ENCODE measurements around the gene MS4A8.
"Not testable (repeated sequence)": the region's sequence is repeated elsewhere in the genome, so short reads cannot be mapped to it uniquely, and the experiment has no call there.

Gene MS4A8, protein sequence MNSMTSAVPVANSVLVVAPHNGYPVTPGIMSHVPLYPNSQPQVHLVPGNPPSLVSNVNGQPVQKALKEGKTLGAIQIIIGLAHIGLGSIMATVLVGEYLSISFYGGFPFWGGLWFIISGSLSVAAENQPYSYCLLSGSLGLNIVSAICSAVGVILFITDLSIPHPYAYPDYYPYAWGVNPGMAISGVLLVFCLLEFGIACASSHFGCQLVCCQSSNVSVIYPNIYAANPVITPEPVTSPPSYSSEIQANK

DNA sequence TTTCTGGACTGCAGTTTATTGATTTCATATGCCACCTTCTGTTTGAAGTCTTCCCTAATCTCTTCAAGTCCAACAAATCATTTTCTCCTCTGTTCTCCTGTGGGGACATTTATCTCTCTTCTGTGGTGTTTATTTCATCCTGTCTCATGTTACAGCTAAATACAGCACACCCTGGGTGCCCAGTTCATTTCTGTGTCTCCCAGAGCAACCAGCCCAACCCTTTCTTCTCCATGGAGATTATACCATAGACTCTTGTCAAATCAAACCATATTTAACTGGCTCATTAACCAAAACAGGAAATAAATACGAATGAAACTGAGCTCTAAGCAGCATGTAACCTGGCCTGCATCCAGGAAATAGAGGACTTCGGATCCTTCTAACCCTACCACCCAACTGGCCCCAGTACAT lies at the start of gene MS4A8:
TSS of gene MS4A8 (plus strand) at position 329 of the 408 bp plus-strand sequence. CDS start 1,249 bp downstream, outside the sequence.
- peak; percentile 89 for DNase-seq

DNA sequence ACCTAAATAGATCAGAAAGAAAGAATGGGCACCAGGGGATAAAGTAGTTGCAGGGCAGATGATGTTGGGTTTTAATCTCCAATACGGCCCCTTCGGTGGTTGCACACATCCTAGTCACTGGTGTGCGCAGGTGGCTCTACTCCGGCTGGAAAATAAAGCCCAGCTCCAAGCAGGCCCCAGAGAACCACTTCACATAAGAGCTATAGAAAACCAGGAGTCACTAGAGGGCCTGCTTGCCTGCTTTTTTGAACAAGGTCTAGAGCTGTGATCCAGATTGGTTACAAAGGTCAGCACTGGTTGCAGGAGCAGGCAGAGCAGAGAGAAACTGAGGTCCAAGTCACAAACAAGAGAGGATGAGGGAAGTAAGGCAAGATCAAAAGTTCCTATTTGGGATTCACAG lies 41.5 kb upstream of the MS4A8 start:
- peak; percentile 22 for DNase-seq

DNA sequence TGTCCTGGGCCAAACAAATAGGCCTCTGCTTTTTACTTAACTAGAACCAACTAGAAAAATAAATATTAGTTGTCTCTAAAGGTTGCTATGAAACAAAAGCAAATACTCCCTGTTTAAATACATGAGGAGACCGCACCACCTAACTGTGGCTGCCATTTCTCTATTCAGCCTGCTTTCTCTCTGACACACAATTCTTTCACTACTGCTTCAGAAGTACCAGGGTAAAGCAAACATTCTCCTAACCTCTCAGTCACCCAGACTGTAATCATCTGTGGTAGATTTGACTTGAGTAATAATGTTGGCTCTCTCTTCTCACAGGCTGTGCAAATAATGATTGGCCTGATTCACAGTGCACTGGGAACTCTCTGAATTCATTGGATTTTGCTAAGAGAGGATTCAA lies 41.0 kb upstream of the MS4A8 start:
- peak; percentile 46 for DNase-seq

DNA sequence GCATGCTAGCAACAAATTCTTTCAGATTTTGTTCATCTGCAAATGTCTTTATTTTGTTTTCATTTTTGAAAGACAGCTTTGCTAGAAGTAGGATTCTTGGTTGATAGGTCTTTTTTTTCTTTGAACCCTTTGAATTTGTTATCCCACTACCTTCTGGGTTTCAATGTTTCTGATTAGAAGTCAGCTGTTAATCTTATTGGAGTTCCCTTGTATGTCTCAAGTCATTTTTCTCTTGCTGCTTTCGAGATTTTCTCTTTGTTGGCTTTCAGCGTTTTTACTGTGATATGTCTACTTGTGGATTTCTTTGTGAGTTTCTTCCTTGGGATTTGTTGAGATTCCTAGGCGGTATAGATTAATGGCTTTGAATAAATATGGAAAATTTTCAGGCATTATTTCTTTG lies 27.2 kb upstream of the MS4A8 start:
- DNase-seq = no peak

DNA sequence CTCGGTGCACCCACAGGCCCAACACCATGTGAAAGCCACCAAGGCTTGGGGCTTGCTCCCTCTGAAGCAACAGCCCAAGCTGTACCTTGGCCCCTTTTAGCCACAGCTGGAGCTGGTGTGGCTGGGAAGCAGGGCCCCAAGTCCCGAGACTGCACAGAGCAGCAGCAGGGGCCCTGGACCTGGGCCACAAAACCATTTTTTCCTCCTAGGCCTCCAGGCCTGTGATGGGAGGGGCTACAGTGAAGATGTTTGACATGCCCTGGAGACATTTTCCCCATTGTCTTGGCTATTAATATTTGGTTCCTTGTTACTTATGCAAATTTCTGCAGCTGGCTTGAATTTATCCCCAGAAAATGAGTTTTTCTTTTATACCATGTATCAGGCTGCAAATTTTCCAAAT lies 21.2 kb upstream of the MS4A8 start:
- DNase-seq = not testable (repeated sequence)

DNA sequence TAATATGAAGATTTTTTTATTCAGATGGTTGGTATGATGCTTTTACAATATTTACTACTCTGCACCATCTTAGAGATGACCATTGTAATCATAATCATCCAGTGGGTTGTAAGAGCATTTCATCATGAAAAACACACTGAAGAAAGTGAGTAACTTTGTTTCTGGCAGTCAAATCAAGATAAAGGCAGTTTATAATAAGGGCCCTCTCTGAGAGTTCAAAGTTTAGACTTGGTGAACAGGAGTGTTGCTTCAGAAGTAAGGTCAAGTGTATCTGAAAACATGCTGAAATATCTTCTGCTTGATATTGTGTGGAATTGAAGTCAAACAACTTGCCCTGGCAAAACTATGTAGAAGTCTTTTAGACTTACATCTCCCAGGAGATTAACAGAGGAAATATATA lies 19.5 kb upstream of the MS4A8 start:
- DNase-seq = no peak

DNA sequence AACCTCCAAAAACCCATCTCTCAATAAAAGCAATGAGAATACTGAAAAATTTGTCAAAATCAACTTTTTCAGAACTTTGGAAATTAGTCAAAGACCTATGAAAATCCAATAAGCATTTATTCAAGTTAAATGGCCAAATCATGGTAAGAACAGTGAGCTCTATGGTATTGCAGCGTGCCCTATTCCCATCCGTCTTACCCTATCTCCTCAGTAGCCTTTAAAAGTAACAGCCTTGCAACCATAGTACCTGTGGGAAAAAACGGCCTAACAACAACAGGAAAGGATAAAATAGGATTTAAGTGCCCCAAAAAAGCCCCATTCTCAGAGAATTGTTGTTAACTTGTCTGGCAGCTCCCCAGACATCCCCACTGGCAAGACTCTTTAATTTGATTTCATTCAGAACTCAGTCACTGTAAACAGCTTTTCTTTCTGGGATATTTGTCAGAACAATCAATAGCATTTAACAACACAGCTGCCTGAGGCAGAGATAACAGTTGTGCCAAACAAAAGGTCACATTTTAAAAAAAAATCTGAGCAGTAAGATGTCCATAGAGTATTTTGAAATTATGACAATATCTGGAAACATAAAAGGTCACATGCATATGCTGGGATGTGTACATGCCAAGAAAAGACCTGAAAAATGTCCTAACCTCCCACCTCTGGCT lies 18.8 kb upstream of the MS4A8 start:
- DNase-seq = no peak

DNA sequence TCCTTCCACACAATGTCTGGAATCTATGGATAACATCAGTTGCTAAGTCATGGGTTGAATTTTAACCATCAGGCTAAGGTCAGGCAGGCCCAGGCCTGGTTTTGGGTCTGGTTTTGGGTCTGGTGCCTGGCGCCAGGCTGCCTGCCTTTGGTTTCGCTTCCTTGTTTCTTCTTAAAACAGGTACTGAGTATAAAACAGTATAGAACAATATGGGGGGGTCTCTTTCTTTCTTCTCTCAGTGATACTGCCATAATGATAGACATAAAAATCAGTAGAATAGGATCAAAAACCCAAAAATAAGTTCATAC lies 14.9 kb upstream of the MS4A8 start:
- not testable (repeated sequence) for DNase-seq

DNA sequence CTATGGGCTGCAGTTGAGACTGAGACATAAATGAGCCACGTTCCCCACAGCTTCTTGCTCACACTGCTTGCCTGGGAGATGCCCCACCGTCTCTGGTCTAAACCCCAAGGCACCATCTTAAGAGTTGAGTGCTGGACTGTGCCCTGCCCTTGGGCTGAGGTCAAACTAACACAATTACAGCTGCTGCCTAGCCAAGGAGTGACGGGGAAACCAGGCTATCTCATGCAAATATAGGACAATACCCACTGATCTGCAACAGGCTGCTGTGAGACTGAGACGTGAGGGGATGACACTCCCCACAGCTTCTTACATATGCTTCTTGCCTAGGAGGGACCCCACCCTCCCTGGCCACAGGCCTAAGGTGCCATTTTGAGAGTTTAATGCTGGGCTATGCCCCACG lies 7.8 kb upstream of the MS4A8 start:
- DNase-seq = no peak

DNA sequence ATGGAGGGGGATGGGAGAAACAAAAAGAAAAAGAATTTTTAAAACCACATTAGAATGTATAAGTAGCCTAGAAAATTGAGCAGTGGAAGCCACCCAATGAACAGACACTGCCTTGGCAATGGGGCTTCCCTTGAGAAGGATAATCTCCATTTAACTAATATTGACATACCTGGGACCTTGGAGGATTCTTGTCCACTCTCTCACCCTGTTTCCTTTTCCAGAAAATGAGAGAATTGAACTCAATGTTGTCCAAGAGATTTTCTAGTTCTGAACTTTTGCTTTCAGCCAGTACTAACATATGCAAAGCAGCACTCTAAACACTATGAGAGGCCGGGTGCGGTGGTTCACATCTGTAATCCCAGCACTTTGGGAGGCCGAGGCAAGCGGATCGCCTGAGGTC lies 524 bp downstream of the MS4A8 start:
- no peak for DNase-seq

DNA sequence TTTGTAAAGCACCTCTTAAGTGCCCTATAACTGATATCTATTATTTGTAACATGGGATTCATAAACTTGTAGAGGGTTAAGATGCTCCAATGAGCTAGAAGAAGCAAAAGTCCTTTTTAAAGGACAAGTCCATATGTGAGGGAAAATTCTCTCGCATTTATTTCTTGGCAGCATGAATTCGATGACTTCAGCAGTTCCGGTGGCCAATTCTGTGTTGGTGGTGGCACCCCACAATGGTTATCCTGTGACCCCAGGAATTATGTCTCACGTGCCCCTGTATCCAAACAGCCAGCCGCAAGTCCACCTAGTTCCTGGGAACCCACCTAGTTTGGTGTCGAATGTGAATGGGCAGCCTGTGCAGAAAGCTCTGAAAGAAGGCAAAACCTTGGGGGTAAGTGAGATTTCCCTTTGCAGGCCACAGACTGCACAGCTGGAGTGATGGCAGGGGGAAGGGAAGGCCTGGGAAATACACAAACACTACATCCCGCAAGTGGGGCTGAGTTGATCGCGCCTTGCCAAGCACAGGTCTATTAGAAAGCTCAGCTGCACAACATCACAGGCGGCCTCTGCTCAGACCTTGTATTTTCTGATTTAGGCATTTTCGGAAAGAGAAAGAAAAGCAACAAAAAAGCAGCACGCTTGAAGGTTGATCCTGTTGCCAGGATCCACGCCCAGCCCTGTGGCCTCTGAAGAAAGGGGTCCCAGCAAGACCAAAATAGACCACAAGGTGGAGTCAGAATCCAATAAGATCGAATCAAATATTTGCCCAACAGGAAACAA lies 1.5 kb downstream of the MS4A8 start:
- DNase-seq = peak; percentile 76

DNA sequence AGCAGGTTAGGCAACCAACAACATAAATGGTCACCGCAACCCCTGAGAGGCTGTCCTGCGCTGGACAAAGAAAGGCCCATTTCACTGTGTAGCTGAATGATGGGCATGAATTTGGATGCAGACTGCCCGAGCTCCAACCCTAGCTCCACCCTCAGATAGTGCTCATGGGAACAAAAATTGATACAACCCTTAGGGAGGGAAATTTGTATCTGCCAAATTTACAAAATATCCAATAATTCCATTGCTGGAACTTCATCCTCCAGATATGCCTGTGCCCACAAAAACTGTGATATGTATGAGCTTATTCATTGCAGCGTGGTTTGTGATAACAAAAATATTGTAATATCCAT lies 2.0 kb downstream of the MS4A8 start:
- DNase-seq = no peak

DNA sequence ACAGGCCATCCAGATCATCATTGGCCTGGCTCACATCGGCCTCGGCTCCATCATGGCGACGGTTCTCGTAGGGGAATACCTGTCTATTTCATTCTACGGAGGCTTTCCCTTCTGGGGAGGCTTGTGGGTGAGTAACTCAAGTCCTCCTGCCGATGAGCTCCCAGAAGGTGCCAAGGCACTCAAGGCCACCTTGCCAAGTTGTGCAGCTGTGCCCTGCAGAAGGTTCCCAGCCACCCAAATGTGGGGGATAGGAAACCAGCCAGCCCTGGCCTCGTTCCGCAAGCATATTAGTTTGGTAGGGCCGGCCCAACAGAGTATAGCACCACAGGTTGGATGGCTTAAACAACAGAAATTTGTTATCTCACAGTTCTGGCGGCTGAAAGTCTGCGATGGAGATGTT lies 4.0 kb downstream of the MS4A8 start:
- no peak for DNase-seq

DNA sequence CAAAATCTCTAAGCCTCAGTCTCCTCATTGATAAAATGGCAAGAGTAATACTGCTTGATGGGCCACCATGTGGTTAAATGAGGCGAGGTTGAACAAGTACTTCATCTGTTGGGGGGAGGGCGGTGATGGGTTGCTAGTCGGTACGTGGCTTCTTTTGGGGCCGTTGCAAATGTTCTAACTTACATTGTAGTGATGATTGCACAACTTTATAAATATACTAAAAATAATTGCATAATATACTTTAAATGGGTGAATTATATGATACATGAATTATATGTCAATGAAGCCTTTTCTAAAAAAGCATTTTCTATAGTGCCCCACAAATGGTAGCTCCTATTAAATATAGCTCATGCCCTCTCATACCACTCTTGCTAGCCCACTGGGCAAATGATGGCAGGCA lies 6.5 kb downstream of the MS4A8 start:
- no peak for DNase-seq

DNA sequence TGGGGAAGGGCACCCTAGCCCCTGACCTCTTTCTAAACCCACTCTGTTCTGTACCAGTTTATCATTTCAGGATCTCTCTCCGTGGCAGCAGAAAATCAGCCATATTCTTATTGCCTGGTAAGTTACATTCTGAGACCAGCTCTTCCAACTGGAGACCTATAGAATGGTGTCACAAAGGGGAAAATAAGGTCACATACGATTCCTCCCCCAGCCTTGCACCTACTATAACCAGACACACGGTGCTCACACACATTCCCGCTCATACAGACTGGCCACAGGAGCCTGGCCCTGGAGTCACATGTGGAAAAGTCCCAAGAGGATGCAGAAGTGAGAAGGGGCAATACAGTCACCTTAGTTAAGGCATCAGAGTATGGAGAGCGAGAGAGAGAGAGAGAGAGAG lies 7.5 kb downstream of the MS4A8 start:
- DNase-seq = no peak

DNA sequence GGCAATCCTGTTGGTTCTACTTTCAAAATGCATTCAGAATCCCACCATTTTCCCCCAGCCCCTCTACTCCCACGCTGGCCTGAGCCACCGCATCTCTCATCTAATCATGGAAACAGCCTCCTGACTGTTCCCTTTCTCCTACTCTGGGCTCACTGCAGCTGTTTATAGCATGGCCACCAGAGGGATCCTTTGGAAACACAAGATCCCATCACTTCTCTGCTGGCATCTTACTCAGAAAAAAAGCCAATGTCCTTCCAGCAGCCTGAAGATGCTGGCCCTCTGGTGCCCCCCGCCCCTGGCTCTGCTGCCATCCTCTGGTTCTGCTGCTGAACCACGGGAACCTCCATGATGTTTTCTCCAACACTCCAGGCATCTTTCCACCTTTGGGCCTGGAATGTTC lies 11.1 kb downstream of the MS4A8 start:
- no peak for DNase-seq

DNA sequence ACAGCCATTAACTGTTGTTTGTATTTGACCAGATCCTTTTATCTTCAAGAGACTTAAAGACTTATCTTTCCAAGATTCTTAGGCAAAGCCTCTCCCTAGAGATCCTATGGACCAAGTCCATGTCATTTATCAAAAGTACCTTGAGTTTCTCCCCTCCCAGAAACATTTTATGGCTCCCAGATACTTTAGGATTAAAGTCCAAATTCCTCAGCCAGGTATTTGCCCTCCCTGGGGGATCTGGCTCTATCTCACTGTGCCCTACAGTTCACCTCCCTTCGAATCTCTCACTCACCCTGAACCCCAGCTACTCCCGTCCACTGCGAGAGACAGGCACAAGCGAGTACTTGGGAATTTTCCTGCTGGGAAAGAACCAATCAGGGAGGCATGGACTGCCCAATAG lies 11.9 kb downstream of the MS4A8 start:
- no peak for DNase-seq

DNA sequence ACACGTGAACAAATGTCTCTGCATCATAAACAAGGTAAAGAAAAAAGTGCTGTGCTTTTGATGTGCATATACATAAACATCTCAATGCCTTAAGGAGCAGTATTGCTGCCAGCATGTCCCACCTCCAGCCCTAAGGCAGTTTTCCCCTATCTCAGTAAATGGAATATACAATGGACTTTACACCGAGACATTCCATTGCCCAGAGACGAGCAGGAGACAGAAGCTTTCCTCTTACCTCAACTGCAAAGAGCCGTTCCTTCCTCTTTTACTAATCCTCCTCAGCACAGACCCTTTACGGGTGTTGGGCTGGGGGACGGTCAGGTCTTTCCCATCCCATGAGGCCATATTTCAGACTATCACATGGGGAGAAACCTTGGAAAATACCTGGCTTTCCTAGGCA lies 14.0 kb downstream of the MS4A8 start:
- DNase-seq = not testable (repeated sequence)

DNA sequence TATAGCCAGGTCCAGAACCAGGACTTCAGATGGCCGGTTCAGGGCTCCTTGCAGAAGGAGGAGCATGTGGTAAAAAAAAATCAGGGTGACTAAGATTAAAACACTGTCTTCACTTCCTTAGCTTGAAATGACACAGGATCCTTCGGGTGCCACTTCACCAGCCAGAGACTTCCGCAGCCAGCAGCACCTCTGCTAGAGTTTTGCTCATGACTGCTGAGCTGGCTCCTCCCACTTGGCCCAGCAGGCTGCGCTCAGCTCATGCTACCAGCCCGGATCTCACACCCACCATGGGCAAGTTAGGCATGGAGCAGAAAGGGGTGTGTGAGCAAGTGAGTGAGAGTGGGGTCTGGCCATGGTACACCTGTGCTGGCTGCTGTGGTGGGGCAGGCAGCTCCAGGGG lies 18.5 kb downstream of the MS4A8 start:
- DNase-seq = no peak

DNA sequence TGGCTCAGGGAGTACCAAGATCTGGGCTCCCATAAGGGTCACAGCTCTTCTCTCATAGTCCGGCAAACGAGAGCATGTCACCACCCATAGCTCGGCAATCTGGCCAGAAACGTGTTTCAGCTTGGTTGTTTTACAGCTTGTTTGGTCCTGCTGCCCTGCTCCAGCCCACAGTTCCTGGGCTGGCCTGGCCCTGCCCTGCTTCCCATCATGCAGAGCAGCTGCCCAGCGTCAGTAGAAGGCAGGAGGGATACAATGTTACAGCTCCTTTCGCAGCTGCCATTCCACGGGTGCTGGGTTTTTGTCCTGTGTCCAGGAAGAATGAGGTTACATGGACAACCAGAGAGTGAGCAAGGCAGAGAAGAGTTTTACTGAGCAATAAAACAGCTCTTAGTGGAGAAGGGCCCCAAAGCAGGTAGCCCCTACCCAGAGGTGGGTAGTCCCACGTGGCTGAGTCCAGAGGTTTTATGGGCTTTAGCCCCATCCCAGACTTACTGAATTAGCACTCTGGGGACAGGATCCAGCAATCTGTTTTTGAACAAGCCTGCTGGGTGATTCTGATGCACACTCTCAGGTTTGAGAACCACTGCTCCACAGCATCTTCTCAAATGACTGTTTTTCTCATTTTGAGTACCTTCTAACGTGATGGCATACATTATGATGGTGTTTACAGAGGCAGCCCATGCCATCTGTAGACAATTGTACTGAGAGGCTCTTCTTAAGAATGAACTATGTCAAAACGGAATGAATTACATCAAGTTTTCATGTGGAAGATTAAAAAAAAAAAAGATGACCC lies 19.3 kb downstream of the MS4A8 start:
- no peak for DNase-seq

DNA sequence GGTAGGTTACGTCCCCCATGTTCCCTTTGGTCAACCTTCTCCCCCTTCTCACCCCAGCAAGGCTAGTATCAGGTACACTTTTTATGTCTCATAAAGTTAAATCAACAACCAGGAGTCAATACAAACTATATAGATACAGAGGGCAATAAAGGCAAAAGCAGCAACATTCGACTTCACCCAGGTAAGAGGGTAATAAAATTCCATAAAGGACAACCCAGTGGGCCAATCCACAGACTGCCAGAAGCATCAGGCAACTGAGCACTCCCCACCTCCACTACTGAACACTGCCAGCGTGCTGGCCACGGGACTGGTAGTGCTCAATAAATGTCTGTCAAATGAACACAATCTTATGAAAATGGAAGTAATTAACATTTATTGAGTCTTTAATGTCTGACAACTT lies 20.0 kb downstream of the MS4A8 start:
- DNase-seq = no peak

DNA sequence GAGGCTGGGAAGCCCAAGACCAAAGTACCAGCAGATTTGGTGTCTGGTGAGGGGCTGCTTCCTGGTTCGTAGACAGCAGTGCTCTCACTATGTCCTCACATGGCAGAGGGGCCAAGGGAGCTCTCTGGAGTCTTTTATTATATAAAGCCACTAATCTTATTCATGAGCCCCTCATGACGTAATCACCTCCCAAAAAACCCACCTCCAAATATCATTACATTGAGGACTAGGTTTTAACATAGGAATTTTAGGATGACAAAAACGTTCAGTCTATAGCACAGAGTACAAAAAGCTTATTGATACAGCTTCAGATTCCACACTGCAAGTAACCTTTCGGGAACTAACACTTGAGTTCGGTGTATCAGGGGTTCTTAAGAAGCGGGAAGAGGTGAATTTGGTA lies 21.0 kb downstream of the MS4A8 start:
- no peak for DNase-seq

DNA sequence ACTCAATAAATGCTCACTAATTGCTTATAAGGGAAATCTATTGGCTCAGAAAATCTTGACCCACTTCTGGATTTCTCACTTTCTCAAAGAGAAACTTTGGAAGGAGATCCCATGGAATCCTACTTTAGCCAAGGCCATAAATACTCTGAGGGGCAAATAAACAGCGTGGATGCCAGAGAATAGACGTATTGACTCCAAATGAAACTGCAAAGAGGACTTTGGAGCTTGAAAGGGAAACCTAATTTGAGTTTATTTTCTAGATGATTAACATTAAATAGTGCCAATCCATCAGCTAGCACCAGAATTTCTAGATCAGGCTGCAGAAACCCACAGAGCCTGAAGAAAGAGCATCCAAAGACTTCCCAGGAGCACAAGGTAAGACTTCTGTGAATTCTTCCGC lies 25.0 kb downstream of the MS4A8 start, which contains the start of gene MS4A18:
TSS of gene MS4A18 (plus strand) at position 301 of the 400 bp plus-strand sequence.
- no peak for DNase-seq

DNA sequence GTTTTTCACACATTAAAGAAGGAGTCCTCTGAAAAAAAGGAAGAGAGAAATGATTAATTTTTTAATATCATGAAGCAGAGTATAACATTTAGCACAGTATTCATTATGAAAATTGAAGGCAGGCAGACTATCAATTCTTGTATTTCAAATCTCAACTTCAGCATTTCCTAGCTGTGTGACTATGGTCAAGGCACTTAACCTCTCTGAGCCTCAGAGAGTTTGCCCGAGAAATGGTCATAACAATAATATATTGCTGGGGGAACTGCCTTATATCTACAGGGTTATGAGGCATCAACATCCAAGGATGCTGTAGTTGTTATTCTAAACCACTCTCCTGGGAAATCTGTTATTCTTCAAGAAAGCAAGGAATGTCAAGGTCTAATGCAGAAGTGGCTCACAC lies 26.2 kb downstream of the MS4A8 start:
- no peak for DNase-seq
